Activated T-cell treated with anti-CD3 and anti-CD28 coated beads, Interleukin-2, amount 50 U/mL, for 72 hours (primary cell): ENCODE data around the gene SEC11C. TPM values are rescaled to one million over a fixed set of nuclear protein-coding genes. Genes with fewer than 3 reads are reported as not detected.

Experiments used
- ATAC-seq, 2 donors: fragments of 150-1000 bp; cut with Tn5 transposase; replicated peaks in 1 of 2; 2 replicates each; pipeline ENCODE4 v1.10.0; 2021; ENCODE audit warnings: moderate library complexity in 2 of 2, mild to moderate bottlenecking in 1 of 2
- DNase-seq, 2 donors: peaks; one replicate each; pipeline ENCODE4 v3.0.0; 2021 to 2022; ENCODE audit warnings: mixed read lengths in 1 of 2
- H3K27ac Mint-ChIP-seq: one replicate; pipeline ENCODE4 v1.8.0; 2022; ENCODE audit warnings: mild to moderate bottlenecking, moderate library complexity, mixed read lengths
- H3K27me3 Mint-ChIP-seq: one replicate; pipeline ENCODE4 v1.8.0; 2022; ENCODE audit warnings: low read depth, mixed read lengths
- H3K36me3 Mint-ChIP-seq, 2 donors: one replicate each; pipeline ENCODE4 v1.8.0; 2022; ENCODE audit warnings: mixed read lengths in 2 of 2, mild to moderate bottlenecking in 1 of 2; ENCODE audit not compliant: insufficient read depth in 2 of 2
- H3K4me1 Mint-ChIP-seq: one replicate; pipeline ENCODE4 v1.8.0; 2022; ENCODE audit warnings: low read depth, mixed read lengths
- H3K4me3 Mint-ChIP-seq, 2 donors: one replicate each; pipeline ENCODE4 v1.8.0; 2022; ENCODE audit warnings: mild to moderate bottlenecking in 2 of 2, mixed read lengths in 2 of 2, moderate library complexity in 2 of 2
- H3K9me3 Mint-ChIP-seq, 2 donors: one replicate each; pipeline ENCODE4 v1.8.0; 2022; ENCODE audit warnings: mixed read lengths in 2 of 2
- total RNA-seq, 2 donors: library from RNA; stranded (reverse); gene quantifications; one replicate each; pipeline ENCODE4 v1.2.3, GENCODE V29; 2022

The SEC11C gene
- total RNA-seq, 2 donors from 2014 or later = 160 to 194 TPM

GRCh38 chr18:59155153-59155552 is 15.5 kb downstream of the SEC11C start:
- Mint-ChIP-seq H3K27me3 (no peaks in the 10 kb centered on the region), H3K9me3 (no peaks in the 10 kb centered on the region), H3K27ac (no peak overlapping the region), H3K4me3 (no peak overlapping the region), H3K36me3 (peaks cover 7 to 21% of the 10 kb centered on the region in 2 donors), H3K4me1 (peaks cover 1% of the 10 kb centered on the region)
- DNase-seq (no peak), ATAC-seq (no peak)

- Mint-ChIP-seq H3K4me3 (no peak overlapping the region), H3K9me3 (no peaks in the 10 kb centered on the region), H3K27me3 (no peaks in the 10 kb centered on the region), H3K4me1 (no peaks in the 10 kb centered on the region), H3K27ac (no peak overlapping the region), H3K36me3 (peaks cover 7 to 19% of the 10 kb centered on the region in 2 donors)
- DNase-seq = no peak
- no peak for ATAC-seq
These were observed 16.6 kb downstream of the SEC11C start for GRCh38 chr18:59156316-59156715.

DNA sequence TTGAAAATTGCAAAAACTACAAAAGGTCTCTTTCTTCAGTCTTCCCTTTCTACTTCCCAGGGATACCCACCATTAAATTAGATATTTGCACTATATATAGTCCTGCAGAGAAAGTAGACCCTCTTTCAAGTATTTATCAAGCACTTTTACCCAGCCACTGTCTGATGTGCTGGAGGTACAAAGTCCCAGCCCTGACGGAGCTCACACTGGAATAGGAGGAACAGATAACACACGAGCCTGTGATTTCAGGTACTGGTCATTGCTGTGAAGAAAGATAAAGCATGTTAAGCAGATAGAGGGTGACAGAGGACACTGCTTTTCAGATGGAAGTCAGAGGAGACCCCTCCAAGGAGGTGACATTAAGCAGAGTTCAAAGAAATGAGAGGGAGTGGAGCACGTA is 19.6 kb downstream of the SEC11C start:
- Mint-ChIP-seq H3K36me3 (peaks cover 4 to 12% of the 10 kb centered on the region in 2 donors), H3K4me3 (no peak overlapping the region), H3K27ac (no peak overlapping the region), H3K9me3 (no peaks in the 10 kb centered on the region), H3K4me1 (no peaks in the 10 kb centered on the region), H3K27me3 (no peaks in the 10 kb centered on the region)
- no peak for ATAC-seq
- no peak for DNase-seq

DNA sequence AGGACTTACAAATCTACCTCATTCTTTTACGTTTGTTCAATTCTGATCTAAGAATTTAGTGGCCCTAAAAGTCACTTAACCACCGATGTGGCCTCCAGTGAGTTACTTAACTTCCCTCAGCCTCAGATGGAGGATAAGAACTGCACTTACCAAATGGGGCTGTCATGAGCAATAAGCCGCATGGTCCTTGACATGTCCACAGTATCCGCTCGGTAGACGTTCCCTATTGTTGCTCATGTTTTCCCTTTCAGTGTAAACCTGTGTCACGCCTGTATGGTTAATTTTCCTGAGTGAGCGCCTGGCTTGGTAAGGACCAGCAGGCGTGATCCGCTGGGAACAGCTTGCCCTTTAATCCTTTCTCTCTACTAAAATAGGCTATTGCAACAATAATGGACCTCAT is 20.3 kb downstream of the SEC11C start:
- DNase-seq = no peak
- Mint-ChIP-seq H3K9me3 (no peaks in the 10 kb centered on the region), H3K36me3 (peaks cover 4 to 10% of the 10 kb centered on the region in 2 donors), H3K27ac (no peak overlapping the region), H3K4me1 (no peaks in the 10 kb centered on the region), H3K27me3 (no peaks in the 10 kb centered on the region), H3K4me3 (no peak overlapping the region)
- no peak for ATAC-seq

DNA sequence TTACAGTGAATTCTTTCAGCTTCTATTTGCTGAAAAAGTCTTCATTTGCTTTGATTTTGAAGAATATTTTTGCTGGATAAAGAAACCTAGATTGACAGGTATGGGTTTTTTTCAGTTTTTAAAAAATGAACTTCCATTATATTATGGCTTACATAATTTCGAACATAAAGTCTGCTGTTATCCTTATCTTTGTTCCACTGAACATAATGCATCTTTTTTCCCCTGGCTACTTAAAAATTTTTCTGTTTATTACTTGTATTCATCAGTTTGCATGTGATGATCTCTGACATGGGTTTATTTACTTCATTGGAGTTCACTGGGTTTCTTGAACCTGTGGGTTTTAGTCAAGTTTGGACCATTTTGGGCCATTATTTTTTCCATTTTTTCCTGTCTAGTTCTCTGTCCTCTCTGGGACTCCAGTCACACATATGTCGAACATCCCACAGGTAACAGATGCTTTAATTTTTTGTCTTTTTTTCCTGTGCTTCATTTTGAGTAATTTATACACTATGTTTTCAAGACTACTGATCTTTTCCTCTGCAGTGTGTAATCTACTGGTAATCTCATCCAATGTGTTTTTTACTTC is 33.1 kb downstream of the SEC11C start:
- Mint-ChIP-seq H3K9me3 (peaks cover 8 to 18% of the 10 kb centered on the region in 2 donors), H3K4me3 (no peak overlapping the region), H3K4me1 (no peaks in the 10 kb centered on the region), H3K27ac (no peak overlapping the region), H3K36me3 (peaks cover 9 to 10% of the 10 kb centered on the region in 2 donors), H3K27me3 (peaks cover 16% of the 10 kb centered on the region)
- DNase-seq (no peak), ATAC-seq (no peak)

GRCh38 chr18:59177485-59177884 is 37.8 kb downstream of the SEC11C start:
- no peak overlapping the region for H3K4me3 Mint-ChIP-seq
- H3K4me1 Mint-ChIP-seq = no peaks in the 10 kb centered on the region
- ATAC-seq = no peak

DNA sequence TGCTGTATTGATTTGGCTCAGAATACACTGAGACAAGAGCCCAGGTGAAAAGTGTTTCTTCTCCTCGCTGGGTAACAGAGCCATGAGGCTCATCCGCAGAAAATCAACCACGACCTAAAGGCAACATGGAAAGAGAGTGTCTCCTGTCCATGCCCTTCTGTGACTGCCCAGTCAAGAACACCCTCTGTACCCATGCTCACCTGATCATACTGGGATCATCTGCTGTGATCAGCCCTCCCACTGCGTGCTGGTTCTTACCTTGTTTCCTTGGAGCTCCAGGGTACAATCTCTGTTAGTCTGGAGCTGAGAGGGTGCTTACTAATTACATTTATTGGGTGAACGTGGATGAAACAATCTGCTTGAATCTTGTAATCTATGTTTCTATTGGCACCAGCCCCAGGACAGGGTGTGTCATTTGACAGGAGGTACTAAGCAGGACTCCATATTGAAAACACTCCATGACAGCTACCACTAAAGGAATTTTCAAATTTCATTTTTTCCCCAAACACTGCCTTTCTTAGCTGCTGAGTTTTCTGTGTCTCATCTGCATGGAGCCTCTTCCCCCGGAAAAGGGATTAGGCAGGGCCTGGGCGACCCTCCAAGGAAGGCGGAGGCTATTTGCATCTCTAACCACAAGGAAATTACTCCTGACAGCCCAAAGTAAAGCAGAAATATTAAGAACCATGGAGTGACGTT is 40.6 kb downstream of the SEC11C start:
- no peaks in the 10 kb centered on the region for H3K36me3 Mint-ChIP-seq
- ATAC-seq (no peak), DNase-seq (no peak)
- H3K27ac Mint-ChIP-seq = no peak overlapping the region
- no peaks in the 10 kb centered on the region for H3K9me3 Mint-ChIP-seq
- H3K4me3 Mint-ChIP-seq = no peak overlapping the region
- peaks cover 15% of the 10 kb centered on the region for H3K27me3 Mint-ChIP-seq
- H3K4me1 Mint-ChIP-seq = no peaks in the 10 kb centered on the region

More at GRCh38 chr18:59177485-59177884, 37.8 kb downstream of the SEC11C start:
- peaks cover 8% of the 10 kb centered on the region for H3K27me3 Mint-ChIP-seq
- DNase-seq = no peak
- H3K36me3 Mint-ChIP-seq = peaks cover 7 to 10% of the 10 kb centered on the region in 2 donors
- peaks cover 8 to 9% of the 10 kb centered on the region in 2 donors for H3K9me3 Mint-ChIP-seq
- H3K27ac Mint-ChIP-seq = no peak overlapping the region

- Mint-ChIP-seq H3K4me1 (no peaks in the 10 kb centered on the region), H3K27me3 (peaks cover 15% of the 10 kb centered on the region), H3K9me3 (no peaks in the 10 kb centered on the region), H3K4me3 (no peak overlapping the region), H3K27ac (no peak overlapping the region), H3K36me3 (no peaks in the 10 kb centered on the region)
- ATAC-seq = no peak
- no peak for DNase-seq
These were observed 43.0 kb downstream of the SEC11C start for GRCh38 chr18:59182673-59183072.

GRCh38 chr18:59189008-59189407 is 49.3 kb downstream of the SEC11C start:
- no peak for DNase-seq
- ATAC-seq = no peak
- no peaks in the 10 kb centered on the region for H3K4me1 Mint-ChIP-seq
- H3K27me3 Mint-ChIP-seq = peaks cover 18% of the 10 kb centered on the region
- no peaks in the 10 kb centered on the region for H3K36me3 Mint-ChIP-seq
- H3K27ac Mint-ChIP-seq = no peak overlapping the region
- H3K9me3 Mint-ChIP-seq = peaks cover 2% of the 10 kb centered on the region in 2 donors
- no peak overlapping the region for H3K4me3 Mint-ChIP-seq

DNA sequence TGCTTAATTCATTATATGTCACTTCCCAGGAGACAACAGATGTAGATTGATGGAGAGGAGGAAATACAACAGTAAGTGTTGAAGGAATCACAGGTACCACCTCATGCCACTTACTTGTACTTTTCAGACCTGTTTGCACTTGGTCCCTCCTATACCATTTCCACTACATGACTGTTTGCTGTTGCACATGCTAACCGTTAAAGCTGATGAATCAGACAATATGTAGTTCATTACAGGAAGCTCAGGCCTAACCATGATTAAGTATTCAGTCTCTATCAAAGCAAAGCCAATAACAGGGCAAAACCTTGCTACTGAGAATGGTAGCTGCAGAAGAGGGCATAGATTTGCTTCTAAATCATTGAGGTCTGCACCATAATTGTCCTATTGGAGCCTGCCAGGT is 50.1 kb downstream of the SEC11C start:
- Mint-ChIP-seq H3K4me1 (no peaks in the 10 kb centered on the region), H3K27me3 (peaks cover 18% of the 10 kb centered on the region), H3K36me3 (no peaks in the 10 kb centered on the region), H3K27ac (no peak overlapping the region), H3K4me3 (no peak overlapping the region), H3K9me3 (peaks cover 2% of the 10 kb centered on the region in 2 donors)
- DNase-seq (no peak), ATAC-seq (peak in 1 of 2 donors; percentile 25)

GRCh38 chr18:59196161-59196725 is 56.6 kb downstream of the SEC11C start:
- Mint-ChIP-seq H3K4me1 (no peaks in the 10 kb centered on the region), H3K9me3 (no peaks in the 10 kb centered on the region), H3K27ac (no peak overlapping the region), H3K27me3 (peaks cover 52% of the 10 kb centered on the region), H3K36me3 (no peaks in the 10 kb centered on the region), H3K4me3 (no peak overlapping the region)
- DNase-seq (no peak), ATAC-seq (no peak)

DNA sequence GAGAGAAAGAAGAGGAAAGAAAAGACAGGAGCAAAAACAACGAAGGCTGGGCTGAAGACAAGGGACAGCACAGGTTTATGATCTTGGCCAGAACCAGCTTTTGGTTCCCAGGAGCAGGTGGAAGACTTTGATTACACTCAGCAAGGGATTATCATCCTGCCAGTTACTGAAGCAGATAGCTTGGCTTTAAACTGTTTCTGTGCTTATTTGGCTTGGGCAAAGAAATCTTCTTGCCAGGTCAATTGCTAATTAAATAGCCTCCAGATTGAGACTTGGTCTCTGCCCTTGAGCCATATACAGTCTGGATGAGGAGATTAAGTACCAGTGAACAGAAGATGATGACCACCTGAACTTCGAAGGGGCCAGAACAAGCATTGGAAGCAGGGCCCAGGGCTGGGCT is 58.0 kb downstream of the SEC11C start:
- DNase-seq (no peak), ATAC-seq (no peak)
- Mint-ChIP-seq H3K27ac (no peak overlapping the region), H3K4me3 (no peak overlapping the region), H3K9me3 (no peaks in the 10 kb centered on the region), H3K36me3 (no peaks in the 10 kb centered on the region), H3K4me1 (no peaks in the 10 kb centered on the region), H3K27me3 (peaks cover 50% of the 10 kb centered on the region)

DNA sequence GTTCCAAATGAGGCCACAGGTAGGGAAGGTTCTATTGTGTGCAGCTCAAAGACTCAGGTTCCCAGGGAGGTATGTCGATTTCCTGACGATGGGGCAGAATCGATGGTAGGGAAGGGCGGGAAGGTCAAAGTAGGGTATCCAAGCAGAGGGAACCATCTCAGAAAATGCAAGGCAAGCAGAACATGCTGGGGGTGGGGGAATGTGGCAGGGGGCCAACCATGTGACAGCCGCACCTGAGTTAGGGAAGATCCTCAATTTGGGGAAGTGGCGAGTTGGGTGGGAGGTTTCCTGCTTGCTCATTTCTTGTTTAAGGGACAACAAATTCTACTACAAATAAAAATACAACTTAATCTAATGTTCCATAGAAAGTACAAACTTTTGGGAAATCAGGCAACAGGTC is 58.5 kb downstream of the SEC11C start:
- H3K27ac Mint-ChIP-seq = no peak overlapping the region
- DNase-seq = no peak
- no peak for ATAC-seq
- H3K36me3 Mint-ChIP-seq = no peaks in the 10 kb centered on the region
- no peaks in the 10 kb centered on the region for H3K9me3 Mint-ChIP-seq
- no peaks in the 10 kb centered on the region for H3K4me1 Mint-ChIP-seq
- H3K27me3 Mint-ChIP-seq = peaks cover 50% of the 10 kb centered on the region
- H3K4me3 Mint-ChIP-seq = no peak overlapping the region
